Spleen (tissue), 7 donors: ENCODE measurements around the gene MAGEA9B.

Source experiments
- CTCF ChIP-seq, 11 experiments: fragments of 200-600 bp in 7 of 11; fragments of 450-650 bp in 4 of 11; sonication (generic) in 4 of 11; IDR thresholded peaks in 8 of 11; conservative IDR thresholded peaks in 3 of 11; 1 replicate in 7 of 11; 2 replicates in 4 of 11; pipeline versions ENCODE4 v1.4.0 to v1.8.0; 2016 to 2021; ENCODE audit warnings: antibody characterized with exemption in 11 of 11, inconsistent platforms in 4 of 11, mild to moderate bottlenecking in 1 of 11
- POLR2A ChIP-seq, 3 donors: fragments of 450-650 bp; IDR thresholded peaks; one replicate each; pipeline ENCODE4 v1.5.1; 2017; ENCODE audit warnings: antibody characterized with exemption in 3 of 3, mild to moderate bottlenecking in 1 of 3
- donor health status: DM: no; HTN: no; CAD: no; lungs with moderate emphysema.
- donor health status: DM: no; HTN: no; CAD: no.
- donor health status: DM: no; HTN: no; CAD: no.

- no peak for TF ChIP-seq POLR2A (IDR thresholded peaks at IDR 0.05)
- no peak for TF ChIP-seq CTCF (IDR thresholded peaks at IDR 0.05 in 8 of 11, conservative IDR thresholded peaks at IDR 0.05 in 3 of 11)
These were observed 17.5 kb downstream of the MAGEA9B start for GRCh38 chrX:149569770-149570169.
